ENCODE results near the gene FNIP2.
"Not testable (repeated sequence)": the region's sequence is repeated elsewhere in the genome, so short reads cannot be mapped to it uniquely, and the experiment has no call there.

The FNIP2 gene

DNA sequence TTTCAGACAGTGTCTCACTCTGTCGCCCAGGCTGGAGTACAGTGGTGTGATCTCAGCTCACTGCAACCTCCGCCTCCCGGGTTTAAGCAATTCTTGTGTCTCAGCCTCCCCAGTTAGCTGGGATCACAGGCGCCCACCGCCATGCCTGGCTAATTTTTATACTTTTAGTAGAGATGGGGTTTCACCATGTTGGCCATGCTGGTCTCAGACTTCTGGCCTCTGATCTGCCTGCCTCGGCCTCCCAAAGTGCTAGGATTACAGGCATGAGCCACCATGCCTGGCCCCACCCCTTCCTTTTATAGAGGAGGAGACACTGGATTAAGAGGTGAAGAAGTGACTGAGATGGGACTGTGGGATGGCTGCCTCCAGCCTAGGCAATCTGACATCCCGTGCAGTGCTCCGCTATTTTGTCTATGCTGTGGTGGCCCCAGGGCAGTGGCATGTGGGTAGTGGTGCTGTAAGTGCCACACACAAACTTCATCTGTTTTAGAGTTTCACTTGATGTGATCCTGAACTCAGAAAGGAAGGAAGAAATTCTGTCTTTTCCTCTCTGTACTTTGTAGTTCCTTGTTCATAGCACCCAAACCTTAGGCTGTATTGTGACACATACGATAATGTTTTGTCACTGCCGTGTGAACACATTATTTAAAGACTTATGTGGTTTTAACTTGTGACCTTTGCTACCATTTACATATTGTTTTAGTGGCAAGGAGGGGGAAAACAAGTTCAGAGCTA lies 48.9 kb downstream of the FNIP2 start:
- peak; percentile 56 to 63 for DNase-seq

DNA sequence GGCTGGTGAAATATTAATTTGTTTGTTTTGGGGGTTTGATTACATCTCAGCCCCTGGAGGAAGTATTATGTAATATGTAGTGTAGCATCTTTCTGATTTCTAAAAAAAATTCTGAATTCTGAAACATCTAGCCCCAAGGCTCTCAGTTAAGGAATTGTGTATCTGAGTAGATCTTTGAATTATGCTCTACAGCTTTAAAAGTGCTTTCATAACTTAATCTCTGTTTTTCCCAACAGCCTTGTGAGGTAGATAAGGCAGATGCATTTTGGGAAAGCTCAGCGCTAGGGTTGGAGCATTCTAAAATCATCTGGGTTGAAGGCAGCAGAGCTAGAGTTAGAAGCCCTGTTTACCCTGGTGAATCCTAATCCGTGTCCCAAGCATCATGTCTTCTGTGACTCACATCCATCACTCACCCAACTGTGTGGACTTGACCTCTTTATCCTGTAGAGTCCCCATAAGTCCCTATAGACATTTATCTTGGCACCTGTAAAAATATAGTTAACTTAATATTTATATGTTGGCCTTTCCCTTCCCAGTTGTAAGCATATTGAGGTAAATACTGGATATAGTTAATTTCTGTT lies 49.8 kb downstream of the FNIP2 start:
- DNase-seq, result no peak

DNA sequence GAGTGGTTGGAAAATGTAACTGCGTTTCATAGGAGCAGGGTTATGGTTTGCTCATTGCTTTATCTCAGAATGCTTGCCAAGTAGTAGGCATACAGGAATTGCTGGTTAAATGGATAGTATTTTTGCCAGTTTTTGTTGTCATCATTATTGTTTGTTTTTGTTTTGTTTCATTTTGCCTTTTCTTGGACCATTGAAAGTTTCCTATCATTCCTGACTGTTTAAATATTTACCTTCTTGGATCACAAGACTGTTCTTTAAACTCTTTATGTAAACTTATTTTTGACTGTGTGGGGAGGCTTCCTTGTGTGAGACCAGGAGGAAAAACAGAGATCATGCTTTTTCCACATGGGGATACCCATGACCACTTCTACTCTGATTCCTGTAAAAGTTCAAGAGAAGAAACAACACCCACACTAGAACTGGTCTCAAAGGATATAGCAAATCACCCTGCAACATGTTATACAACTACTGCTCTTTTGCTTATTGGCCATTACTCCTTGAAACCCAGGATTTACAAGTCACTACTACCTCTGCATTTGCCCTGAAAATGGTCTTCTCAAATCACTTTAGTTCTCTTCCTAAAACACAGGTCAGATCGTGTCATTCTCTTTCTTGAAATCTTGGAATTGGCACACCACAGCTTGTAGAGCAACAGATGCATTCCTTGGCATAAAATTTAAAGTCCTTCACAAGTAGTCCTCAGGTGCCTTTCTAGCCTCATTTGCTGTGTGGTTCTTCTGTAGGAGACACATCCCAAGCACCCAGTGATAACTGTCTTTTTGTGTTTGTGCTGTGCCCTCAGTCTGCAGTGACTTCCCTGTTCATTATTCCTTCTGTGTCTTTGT lies 51.3 kb downstream of the FNIP2 start:
- DNase-seq, result no peak

DNA sequence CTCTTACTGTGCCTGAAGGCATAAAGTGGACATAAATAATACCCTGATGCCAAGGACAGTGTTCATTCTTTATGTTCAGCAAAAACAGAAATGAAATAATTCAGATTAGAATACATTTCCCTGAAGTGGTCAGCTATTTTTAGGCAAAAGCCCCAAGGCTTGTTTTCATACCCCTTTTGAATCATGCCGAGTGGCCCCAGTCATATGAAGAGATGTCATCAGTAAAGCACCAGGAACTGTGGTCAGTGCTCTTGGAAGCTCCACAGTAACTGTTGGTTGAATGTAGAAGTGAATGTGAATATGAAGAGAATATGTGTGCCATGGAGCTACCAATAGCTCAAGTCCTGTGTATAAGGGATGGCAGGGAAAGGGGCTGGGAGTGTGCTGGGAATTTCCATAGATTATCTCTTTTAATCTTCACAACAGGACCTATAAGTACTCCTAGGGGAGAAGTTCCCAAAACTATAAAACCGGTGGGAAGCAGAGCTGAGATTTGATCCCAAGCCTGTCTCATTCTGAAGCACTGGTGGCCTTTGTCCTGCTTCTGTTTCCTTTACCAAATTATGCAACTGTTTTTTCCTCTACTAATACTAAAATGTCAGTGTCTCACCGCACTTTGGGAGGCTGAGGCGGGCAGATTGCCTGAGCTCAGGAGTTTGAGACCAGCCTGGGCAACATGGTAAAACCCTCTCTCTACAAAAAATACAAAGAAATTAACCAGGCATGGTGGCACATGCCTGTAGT lies 52.6 kb downstream of the FNIP2 start:
- no peak for DNase-seq

DNA sequence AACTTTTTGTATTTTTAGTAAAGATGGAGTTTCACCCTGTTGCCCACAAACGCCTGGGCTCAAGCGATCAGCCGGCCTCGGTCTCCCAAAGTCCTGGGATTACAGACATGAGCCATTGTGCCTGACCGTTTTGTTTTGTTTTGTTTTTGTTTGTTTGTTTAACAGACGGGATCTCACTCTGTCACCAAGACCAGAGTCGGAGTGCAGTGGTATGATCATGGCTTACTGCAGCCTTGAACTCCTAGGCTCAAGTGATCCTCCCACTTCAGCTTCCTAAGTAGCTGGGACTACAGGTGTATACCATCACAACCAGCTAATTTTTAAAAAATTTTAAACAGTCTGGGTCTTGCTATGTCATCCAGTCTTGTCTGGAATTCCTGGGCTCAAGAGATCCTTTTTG lies 53.5 kb downstream of the FNIP2 start:
- no peak for DNase-seq

DNA sequence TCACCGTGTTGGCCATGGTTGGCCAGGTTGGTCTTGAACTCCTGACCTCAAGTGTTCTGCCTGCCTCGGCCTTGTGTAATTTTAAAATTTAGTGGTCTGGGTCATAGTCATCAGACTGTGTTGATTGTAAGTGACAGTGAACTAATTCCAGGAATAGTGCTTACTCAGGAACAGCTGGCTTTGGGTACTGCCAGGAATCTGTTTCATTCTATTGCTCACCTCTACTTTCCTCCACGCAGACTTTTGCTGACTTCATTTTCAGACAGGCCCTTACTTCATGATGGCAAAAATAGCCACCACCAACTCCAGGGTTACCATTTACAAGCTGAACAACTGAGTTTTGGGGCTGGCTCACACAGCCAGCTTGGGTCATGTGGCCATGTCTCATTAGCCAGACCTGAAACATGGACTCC lies 54.6 kb downstream of the FNIP2 start:
- no peak for DNase-seq

DNA sequence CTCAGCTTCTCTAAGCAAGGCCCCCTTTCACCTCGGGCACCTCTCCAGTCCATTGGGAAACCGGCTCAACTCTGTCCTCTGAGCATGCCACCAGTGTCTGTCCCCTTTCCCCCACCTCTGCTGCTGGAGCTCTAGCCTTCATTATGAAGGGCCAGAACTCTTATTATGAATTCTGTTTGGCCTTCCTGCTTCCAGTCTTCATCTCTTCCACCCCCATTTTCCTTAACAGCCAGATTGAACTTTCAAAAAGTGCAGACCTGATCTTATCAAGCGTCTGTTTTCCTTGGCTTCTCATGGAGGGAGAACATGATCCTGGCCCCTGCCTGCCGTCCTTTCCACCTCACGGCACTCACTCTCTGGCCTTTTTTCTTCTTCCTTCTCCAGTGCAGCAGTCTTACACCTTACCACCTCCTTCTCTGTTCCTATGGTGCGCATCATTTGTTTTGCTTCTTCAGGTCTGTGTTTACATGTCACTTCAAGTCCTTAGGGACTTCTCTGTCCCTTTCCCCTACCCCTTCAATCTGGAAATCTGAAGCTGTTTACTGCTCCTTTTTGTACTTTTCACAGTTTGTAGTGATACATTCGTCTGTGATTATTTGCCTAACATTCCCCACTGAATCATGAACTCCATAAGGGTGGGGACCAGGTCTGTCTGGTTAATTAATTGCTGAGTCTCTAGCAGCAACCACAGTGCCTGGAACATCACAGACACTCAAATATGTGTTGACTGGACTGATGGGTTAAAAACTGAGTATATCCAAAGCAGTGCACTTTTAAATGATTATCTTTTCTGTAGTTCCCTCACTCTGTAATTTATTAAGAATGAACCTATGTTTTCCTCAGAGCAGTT lies 55.8 kb downstream of the FNIP2 start:
- no peak for DNase-seq

DNA sequence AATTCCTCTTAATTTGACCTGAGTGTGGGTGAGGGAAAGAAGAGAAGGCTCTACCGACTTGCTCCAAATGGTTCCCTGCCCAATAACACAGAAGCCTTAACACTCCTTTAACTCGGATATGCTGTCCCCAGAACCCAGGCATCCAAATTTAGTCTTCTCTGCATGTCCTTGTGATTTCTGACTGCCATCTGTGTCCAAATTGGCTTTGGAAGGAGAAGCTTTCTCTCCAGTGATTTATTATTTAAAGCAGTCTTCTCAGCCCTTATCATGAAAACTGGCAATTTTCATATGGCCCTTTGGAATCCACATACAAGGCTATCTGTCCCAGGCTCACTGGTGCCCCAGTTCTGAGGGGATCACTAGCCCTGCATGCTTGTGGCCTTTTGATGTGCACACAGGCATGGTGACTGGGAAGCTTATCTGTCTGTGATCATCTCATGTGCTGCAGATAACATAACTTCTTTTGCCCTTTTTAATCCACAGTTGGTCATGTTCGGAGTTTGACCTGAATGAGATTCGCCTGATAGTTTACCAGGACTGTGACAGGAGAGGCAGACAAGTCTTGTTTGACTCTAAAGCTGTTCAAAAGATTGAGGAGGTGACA lies 56.7 kb downstream of the FNIP2 start:
- no peak for DNase-seq

DNA sequence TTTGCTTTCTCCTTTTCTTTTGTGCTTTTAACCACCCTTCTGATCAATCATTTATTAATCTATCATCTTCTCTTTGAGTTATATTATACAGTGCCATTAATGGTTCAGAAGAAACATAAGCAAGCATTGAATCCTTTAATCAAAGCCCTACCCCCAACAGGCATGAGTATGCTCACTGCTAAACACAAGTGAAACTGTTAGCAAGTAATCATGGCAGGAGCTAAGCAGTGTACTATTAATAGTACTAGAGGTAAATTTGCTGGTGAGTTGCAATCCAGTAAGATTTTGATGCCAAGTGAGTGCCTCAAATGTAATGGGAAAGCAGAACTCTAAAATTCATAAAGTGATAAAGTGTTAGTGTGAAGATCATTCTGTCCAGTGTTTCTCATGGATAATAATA lies 57.2 kb downstream of the FNIP2 start:
- no peak for DNase-seq

DNA sequence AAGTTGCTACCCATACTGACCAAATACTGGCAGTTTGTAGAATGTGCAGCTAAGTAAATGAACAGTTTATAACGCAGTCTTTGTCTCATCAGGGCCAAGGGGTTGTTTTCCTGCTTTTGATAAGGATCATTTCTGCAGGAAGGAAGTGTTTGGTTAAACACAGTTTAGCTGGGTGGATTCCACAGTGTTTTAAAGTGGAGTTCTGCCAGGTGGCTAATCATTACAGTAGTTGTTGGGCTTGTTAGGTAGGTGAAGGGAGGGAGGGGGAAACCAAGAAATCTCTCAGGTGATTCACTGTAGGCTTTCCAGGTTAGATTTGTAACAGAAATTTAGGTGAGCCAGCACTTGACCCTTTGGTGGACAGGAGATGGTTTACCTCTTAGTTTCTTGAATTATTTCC lies 58.1 kb downstream of the FNIP2 start:
- no peak for DNase-seq

DNA sequence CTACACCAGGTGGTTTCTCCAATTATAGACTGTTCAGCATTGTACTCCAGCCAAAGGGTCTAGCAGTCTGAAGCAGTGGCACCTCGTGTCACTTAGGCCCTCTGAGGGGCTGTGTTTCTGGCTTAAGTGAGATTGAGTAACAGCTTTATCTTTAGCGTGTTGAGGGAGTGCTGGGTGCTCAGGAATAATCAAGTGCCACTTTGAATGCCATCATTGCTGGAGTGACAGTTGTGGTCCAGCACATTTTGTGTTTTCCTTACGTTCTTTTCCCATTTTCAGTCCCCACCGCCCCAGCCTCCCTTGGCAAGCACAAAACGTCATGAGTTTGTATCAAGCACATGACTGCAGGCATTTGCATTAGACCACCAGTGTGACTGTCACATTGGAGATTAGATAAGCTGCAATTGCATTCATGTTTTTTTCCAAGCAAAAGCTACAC lies 58.7 kb downstream of the FNIP2 start:
- no peak for DNase-seq

DNA sequence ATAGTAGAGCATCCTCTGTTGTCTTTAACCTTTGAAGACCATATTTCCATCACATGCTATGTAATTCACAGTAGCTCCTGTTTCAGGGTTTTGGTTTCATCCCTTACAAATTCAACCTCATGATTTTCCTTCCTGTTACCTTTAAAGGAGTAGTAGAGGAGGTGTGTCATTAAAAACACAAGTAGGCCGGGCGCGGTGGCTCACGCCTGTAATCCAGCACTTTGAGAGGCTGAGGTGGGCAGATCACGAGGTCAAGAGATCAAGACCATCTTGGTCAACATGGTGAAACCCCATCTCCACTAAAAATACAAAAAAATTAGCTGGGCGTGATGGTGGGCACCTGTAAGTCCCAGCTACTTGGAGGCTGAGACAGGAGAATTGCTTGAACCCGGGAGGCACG lies 59.3 kb downstream of the FNIP2 start:
- DNase-seq, result not testable (repeated sequence)

DNA sequence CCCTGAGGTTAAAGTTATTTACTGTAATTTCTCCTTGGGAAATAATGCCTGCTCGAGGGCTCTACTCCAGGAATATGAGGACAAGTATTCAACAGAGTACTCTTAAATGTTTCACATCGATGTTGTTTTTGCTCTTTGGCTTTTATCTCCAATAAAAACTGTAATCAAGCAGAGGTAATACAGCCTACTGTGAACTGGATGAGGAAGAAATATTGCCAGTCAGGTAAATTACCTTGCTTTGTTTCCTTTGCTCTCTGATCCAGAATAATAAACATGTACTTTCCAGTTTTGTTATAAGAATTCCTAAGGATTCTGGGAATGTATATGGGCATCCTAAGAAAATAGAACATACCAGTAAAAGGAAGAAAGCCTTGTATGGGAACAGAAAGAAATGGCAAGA lies 60.4 kb downstream of the FNIP2 start:
- DNase-seq, result no peak

DNA sequence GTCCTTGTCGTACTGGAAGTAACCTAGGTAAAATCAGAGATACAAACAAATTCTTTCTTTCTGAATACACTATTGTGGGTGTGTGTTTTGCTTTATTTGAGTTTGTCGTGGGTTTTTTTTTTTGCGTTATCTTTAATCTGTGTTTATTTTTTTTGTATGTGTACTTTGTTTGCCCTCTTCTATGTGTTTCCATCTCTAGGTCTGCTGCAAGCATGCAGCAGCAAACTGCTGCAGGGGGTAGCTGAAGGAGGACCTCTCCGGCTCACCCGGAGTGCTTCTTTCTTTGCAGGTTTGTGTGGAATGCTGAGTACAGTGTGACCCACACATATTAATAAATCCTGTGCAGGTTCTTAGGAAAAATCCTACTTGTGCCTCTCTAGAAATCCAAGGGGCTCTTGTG lies 64.8 kb downstream of the FNIP2 start:
- no peak for DNase-seq

DNA sequence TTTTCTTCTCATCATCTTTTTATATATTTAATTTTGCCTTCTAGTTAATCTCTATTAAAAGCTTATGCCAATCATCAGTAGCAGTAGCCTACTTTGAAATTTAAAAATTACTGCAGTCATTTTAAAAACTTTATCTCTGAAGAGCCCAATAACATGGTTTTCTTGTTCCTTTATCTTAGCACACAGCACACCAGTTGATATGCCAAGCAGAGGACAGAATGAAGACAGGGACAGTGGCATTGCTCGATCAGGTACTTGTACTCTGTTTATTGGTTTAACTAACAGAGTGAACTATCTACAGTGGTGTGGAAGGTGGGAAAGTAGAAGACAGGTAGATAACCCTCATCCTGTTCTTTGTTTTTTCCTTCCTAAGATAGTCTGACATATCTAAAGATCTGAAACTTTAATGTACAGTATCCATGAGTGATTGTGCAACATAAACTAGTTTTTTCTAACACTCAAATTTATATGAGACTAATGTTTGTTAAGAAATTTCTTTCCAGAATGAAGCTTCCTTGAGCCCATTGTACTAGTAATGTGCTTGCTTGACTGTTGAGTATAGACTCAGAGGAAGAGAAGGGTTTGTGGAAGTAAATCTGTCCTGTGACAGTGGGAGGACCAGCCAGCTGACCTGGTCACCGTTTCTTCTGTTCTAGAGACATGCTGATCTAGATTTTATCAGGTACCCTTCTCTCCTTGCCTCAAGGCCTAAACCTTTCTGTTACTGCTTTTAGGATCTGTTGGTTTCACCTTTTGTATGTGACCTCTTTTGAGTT lies 66.6 kb downstream of the FNIP2 start:
- no peak for DNase-seq

DNA sequence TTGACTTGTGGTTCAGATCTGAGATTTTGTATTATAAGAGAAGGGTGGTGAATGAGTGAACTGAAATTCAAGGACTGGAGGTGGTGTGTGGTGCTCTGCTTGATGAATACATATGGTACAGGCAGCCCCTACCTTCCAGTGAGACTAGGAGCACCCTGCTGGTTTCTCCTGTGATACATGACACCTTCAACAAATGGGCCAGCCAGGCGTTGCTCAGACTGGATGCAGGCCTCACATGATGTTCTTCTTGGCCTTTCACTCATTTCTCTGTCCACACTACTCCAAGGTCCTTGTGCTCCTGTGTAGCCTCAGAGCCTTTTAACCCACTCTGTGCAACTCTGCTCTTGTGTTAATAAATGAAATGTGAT lies 67.2 kb downstream of the FNIP2 start:
- no peak for DNase-seq

DNA sequence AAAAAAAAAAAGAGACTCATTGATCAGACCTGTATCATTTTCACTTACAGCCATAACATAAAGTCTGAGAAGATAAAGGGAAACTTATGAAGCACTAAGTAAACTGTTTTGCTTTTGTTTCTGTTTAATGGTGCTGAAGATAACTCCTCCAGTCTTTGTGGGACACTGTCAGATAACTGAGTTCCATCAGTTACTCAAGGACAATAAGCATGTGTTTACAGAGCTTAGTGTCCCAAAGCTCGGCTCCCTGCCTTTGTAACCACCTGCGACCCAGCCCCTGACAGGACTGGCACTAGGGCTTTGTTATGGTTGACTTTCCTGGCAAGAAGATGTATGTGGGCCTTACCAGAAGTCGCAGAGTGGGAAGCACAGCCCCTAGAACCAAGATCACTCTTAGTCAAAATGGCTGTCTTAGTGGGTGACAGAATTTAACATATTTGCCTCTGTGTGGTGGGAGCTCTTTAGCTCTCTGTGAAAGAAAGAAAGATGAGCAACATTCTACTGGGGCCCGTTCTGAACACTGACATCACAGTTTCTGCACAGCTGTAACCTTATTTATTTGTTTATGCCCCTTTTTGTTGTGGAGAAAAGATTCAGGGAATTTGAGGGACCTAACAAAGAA lies 68.1 kb downstream of the FNIP2 start:
- DNase-seq, result no peak

DNA sequence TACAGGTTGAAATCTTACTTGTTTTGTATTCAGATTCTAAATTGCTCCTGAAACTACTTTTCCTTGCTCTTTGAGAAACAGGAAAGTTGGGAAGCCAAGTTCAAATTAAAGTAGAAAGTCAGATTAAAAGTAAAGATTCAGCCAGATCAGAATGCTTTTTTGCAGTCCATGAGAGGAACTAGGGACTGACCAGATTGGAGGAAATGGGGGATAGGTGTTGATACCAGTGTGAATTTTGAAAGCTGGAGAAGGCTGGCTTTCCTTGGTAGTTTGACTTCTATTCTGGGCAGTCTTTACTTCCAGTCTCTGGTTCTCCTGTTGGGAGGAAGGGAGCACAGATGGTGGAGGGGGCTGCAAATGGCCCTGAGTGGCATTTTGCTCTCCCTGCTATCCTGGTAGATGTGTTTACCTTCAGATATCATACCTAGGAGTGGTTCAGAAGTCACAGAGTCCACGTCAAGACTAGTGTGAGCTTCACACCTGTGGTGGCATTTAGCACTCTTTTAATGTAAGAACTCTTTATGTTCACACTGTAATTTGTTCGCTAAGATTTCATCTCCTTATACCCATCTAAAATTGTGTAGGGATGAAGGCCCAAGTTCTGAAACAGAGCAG lies 68.8 kb downstream of the FNIP2 start:
- DNase-seq, result no peak

DNA sequence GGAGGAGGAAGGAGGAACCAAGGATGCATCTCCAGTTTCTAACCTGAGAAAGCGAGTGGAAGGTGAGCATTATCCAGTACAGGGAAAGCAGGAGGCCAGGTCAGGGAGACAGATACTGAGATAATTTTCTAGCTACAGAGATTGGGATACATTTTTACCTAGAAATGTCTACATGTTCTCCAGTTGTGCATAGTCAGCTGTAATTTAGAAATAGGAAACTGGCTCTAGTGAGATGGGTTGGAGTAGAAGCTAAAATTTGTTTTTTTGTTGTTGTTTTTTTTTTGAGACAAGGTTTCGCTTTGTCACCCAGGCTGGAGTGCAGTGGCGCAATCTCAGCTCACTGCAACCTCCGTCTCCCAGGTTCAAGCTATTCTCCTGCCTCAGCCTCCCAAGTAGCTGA lies 71.3 kb downstream of the FNIP2 start:
- DNase-seq, result no peak

DNA sequence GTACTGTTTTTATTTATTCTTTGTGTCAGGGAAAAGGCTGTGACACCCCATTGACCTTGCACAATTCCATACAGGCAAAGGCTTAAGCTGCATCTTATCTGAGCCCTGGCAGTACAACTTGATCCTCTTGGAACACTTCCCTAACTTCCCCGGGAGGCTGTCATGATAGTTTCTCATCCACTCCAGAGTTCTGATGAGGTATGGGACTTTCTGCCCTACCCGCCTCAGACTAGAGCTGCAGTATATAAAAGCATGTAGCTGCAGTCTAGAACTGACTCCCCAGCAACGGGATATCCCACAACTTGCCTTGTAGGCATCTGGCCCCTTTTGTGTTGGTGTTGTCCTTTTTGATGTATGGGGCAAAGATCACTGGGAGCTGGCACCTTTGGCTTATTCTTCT lies 72.7 kb downstream of the FNIP2 start:
- DNase-seq, result no peak

Measured in Kasumi-1 (cell line).